GM19351 (cell line): ENCODE data around the gene HLA-DQB2.
"Not testable (repeated sequence)": the region's sequence is repeated elsewhere in the genome, so short reads cannot be mapped to it uniquely, and the experiment has no call there.

Source experiments
- ATAC-seq: cut with Tn5 transposase; IDR thresholded peaks from one replicate; pipeline ENCODE4 v1.9.1; 2021; ENCODE audit warnings: mild to moderate bottlenecking, moderate library complexity; ENCODE audit not compliant: unreplicated experiment

The HLA-DQB2 gene

GRCh38 chr6:32745649-32746048 lies 17.7 kb downstream of the HLA-DQB2 start:
- not testable (repeated sequence) for ATAC-seq

DNA sequence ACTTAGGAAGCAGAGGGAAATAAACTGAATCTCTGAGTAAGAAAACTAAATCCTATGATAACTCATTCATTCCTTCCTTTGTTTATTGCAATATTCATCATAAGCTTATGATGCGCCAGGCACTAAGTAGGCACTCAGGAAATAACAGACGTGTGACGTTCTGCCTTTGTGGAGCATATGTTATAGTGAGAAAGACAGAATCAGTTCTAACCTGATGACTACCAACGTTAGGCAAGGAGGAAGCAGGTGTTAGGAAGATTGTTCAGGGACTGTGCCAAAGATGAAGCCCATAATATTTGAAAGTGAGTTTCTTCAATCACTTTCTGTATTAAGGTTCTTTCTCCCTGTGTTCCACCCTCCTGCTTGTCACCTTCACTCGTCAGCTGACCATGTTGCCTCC lies 18.6 kb downstream of the HLA-DQB2 start:
- ATAC-seq = no peak

GRCh38 chr6:32742374-32742773 lies 21.0 kb downstream of the HLA-DQB2 start:
- ATAC-seq = no peak

DNA sequence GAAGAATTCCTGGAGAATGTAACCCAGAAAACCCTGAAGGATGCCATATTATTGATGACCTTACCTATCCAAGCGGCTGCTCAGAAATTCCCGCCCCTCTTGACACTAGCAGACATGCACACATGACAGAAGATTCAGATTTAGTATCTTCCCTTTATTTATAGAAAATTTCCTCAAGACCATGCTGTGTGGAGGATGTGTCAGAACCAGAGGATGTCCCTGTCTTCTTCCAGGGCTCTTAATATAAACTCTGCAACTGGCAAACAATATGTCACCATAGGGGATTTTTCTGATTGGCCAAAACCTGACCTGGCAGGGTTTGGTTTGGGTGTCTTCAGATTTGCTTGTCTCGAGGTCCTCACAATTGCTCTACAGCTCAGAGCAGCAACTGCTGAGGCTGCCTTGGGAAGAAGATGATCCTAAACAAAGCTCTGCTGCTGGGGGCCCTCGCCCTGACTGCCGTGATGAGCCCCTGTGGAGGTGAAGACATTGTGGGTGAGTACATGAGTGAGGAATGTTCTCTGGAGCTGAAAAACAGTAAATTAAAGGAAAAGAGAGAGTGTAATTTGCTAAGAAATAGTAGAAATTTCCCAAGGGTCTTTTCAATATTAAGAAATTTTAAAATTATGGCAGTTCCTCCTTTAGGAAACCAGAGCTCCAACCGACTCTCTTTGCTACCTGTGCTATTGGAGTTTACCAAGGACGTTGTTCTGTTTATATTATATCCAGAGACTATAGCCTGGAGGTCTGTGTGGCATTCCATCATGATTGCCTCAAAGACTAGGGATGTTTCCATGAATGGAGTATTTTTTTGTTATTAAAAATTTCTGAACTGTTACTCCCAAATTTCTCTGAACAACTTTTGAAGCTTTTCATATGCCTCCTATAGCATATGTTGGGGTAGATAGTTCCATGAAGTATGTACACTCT lies 22.0 kb downstream of the HLA-DQB2 start, which contains the start of gene HLA-DQA2:
Gene HLA-DQA2, plus strand, starts transcription at position 361 of the 930 bp plus-strand sequence. Its CDS starts 53 bp downstream, at position 414.
- no peak for ATAC-seq

GRCh38 chr6:32738126-32738525 lies 25.2 kb downstream of the HLA-DQB2 start:
- no peak for ATAC-seq

GRCh38 chr6:32718879-32719278 lies 44.5 kb downstream of the HLA-DQB2 start:
- no peak for ATAC-seq

DNA sequence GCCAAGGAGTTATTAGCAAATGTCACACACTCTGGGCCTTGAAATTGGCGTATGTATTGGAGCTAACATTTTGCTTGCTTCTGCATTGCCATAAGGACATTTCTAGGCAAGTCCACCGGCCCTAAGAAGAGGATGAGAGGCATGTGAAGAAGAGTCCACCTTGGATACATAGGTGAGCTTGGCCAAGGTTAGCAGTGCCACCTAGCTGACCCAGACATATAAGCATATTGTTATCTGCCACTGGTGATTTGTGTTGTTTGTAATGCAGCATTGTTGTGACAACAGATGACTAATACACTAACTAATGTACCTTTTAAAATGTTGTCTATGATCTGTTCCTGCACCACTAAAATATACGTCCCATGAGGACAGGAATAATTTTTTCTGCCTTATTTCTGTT lies 46.9 kb downstream of the HLA-DQB2 start:
- no peak for ATAC-seq

- ATAC-seq = no peak
Measured at GRCh38 chr6:32713241-32713640, 50.1 kb downstream of the HLA-DQB2 start.

DNA sequence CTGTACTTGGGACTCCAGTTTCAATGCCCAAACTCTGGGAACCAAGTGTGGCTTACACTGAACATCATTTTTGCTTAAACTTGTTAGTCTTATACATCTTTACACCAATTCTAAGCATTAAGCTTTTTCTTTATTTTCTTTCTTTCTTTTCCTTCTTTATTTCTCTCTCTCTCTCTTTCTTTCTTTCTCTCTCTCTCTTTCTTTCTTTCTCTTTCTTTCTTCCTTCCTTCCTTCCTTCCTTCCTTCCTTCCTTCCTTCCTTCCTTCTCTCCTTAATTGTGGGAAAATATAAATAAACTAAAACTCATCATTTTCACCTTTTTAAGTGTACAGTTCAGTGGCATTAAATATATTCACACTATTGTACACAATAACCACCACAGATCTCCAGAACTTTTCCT lies 53.7 kb downstream of the HLA-DQB2 start:
- no peak for ATAC-seq
